IPS-15b (cell line): ENCODE results near the gene TCHP.
"Not testable (repeated sequence)": the region's sequence is repeated elsewhere in the genome, so short reads cannot be mapped to it uniquely, and the experiment has no call there.

ENCODE experiments used
- H3K27me3 ChIP-seq: one replicate; pipeline ENCODE4 v1.6.1; 2013; ENCODE audit warnings: low read length; ENCODE audit not compliant: control insufficient read depth, insufficient read depth
- H3K36me3 ChIP-seq: one replicate; pipeline ENCODE4 v1.6.1; 2013; ENCODE audit warnings: low read length; ENCODE audit not compliant: control insufficient read depth, insufficient read depth
- H3K4me1 ChIP-seq: one replicate; pipeline ENCODE4 v1.6.1; 2013; ENCODE audit warnings: mild to moderate bottlenecking, low read length; ENCODE audit not compliant: control insufficient read depth, insufficient read depth
- H3K4me3 ChIP-seq: one replicate; pipeline ENCODE4 v1.5.1; 2013; ENCODE audit warnings: low read depth, low read length
- H3K9ac ChIP-seq: one replicate; pipeline ENCODE4 v1.6.1; 2013; ENCODE audit warnings: low read depth, mild to moderate bottlenecking, low read length
- H3K9me3 ChIP-seq: one replicate; pipeline ENCODE4 v1.6.1; 2013; ENCODE audit warnings: mild to moderate bottlenecking, low read length; ENCODE audit not compliant: control insufficient read depth, insufficient read depth

TCHP gene, protein sequence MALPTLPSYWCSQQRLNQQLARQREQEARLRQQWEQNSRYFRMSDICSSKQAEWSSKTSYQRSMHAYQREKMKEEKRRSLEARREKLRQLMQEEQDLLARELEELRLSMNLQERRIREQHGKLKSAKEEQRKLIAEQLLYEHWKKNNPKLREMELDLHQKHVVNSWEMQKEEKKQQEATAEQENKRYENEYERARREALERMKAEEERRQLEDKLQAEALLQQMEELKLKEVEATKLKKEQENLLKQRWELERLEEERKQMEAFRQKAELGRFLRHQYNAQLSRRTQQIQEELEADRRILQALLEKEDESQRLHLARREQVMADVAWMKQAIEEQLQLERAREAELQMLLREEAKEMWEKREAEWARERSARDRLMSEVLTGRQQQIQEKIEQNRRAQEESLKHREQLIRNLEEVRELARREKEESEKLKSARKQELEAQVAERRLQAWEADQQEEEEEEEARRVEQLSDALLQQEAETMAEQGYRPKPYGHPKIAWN

GRCh38 chr12:109899783-109900751 is at the start of gene TCHP:
Gene TCHP, plus strand, starts transcription at chr12:109900274. Its CDS starts 2,753 bp downstream, at chr12:109903027.
- Histone ChIP-seq H3K4me1 (no peaks in the 10 kb centered on the region), H3K36me3 (no peaks in the 10 kb centered on the region), H3K27me3 (peaks cover 90% of the 10 kb centered on the region), H3K9ac (peak within 1 kb of the TSS; percentile 47), H3K9me3 (no peaks in the 10 kb centered on the region), H3K4me3 (peak within 1 kb of the TSS; percentile 49)

DNA sequence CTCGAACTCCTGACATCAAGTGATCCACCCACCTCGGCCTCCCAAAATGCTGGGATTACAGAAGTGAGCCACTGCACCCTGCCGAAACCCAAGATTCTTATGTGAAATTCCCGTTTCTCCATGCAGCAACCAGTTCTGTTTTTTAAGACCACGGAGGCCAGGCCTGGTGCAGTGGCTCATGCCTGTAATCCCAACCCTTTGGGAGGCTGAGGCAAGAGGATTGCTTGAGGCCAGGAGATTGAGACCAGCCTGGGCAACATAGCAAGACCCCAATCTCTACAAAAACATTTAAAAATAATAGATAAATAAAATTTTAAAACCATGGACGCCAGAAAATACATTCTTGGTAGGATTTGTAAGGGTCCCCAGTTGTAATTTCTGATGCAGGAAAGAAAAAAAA is 49.6 kb upstream of the TCHP start:
- not testable (repeated sequence) for H3K4me1 ChIP-seq, H3K27me3 ChIP-seq, H3K9me3 ChIP-seq, H3K36me3 ChIP-seq, H3K9ac ChIP-seq, H3K4me3 ChIP-seq

GRCh38 chr12:109855377-109855776 is 44.7 kb upstream of the TCHP start:
- no peaks in the 10 kb centered on the region for H3K9me3 ChIP-seq
- H3K36me3 ChIP-seq: peaks cover 12% of the 10 kb centered on the region
- H3K4me3 ChIP-seq: no peak overlapping the region
- H3K4me1 ChIP-seq: no peaks in the 10 kb centered on the region
- no peak overlapping the region for H3K9ac ChIP-seq
- no peaks in the 10 kb centered on the region for H3K27me3 ChIP-seq

GRCh38 chr12:109857715-109858114 is 42.4 kb upstream of the TCHP start:
- no peaks in the 10 kb centered on the region for H3K27me3 ChIP-seq
- H3K36me3 ChIP-seq: peaks cover 11% of the 10 kb centered on the region
- H3K4me1 ChIP-seq: no peaks in the 10 kb centered on the region
- H3K9me3 ChIP-seq: no peaks in the 10 kb centered on the region
- H3K4me3 ChIP-seq: no peak overlapping the region
- H3K9ac ChIP-seq: no peak overlapping the region

DNA sequence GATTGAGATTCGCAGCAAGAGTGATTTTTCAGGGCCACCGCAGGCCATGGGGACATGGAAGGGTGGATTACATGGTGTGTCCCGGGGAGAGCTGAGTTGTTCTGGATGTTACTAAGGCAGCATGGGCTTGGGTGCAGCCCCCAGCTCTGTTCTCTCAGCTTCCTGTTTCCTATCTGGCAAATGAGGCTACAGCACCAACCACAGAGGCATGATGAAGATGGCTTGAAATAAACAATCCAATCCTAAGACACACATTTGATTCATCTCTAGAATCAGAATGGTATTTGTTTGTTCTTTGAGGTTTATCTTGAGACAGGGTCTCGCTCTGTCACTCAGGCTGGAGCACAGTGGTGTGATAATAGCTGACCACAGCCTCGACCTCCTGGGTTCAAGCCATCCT is 41.3 kb upstream of the TCHP start:
- no peaks in the 10 kb centered on the region for H3K4me1 ChIP-seq
- H3K27me3 ChIP-seq: no peaks in the 10 kb centered on the region
- H3K36me3 ChIP-seq: peaks cover 11% of the 10 kb centered on the region
- no peak overlapping the region for H3K9ac ChIP-seq
- H3K9me3 ChIP-seq: no peaks in the 10 kb centered on the region
- H3K4me3 ChIP-seq: no peak overlapping the region

- no peaks in the 10 kb centered on the region for H3K9me3 ChIP-seq
- H3K9ac ChIP-seq: no peak overlapping the region
- no peak overlapping the region for H3K4me3 ChIP-seq
- H3K4me1 ChIP-seq: no peaks in the 10 kb centered on the region
- no peaks in the 10 kb centered on the region for H3K27me3 ChIP-seq
- peaks cover 5% of the 10 kb centered on the region for H3K36me3 ChIP-seq
Measured at GRCh38 chr12:109860977-109861376, 39.1 kb upstream of the TCHP start.

- peaks cover 3% of the 10 kb centered on the region for H3K36me3 ChIP-seq
- H3K4me1 ChIP-seq: no peaks in the 10 kb centered on the region
- H3K4me3 ChIP-seq: no peak overlapping the region
- H3K9me3 ChIP-seq: no peaks in the 10 kb centered on the region
- no peak overlapping the region for H3K9ac ChIP-seq
- no peaks in the 10 kb centered on the region for H3K27me3 ChIP-seq
Measured at GRCh38 chr12:109861689-109862314, 38.3 kb upstream of the TCHP start.

- H3K4me3 ChIP-seq, H3K9ac ChIP-seq, H3K27me3 ChIP-seq, H3K4me1 ChIP-seq, H3K36me3 ChIP-seq, H3K9me3 ChIP-seq: not testable (repeated sequence)
Measured at GRCh38 chr12:109862491-109862890, 37.6 kb upstream of the TCHP start.

GRCh38 chr12:109863847-109864712 is 36.0 kb upstream of the TCHP start:
- H3K9ac ChIP-seq: no peak overlapping the region

DNA sequence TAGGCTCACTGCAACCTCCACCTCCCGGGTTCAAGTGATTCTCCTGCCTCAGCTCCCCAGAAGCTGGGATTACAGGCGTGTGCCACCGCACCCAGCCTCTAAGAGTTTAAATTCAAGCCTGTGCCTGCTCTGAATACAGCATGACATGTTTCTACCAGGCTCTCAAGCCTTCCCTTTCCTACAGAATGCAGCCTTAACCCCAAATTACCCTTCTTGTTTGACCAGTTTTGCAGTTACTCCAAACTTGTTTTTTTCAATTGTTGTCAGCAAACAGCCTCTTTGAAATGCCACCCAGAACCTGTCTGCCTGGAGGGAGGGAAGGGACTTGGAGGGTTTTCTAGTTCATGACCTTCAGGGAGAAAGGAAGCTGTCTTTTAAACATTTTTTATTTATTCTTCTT is 35.2 kb upstream of the TCHP start:
- Histone ChIP-seq H3K27me3 (no peaks in the 10 kb centered on the region), H3K4me3 (no peak overlapping the region), H3K9me3 (no peaks in the 10 kb centered on the region), H3K9ac (no peak overlapping the region), H3K36me3 (peaks cover 3% of the 10 kb centered on the region), H3K4me1 (no peaks in the 10 kb centered on the region)

More at GRCh38 chr12:109863847-109864712, 36.0 kb upstream of the TCHP start:
- Histone ChIP-seq H3K9me3 (no peaks in the 10 kb centered on the region), H3K4me3 (no peak overlapping the region), H3K27me3 (no peaks in the 10 kb centered on the region), H3K36me3 (peaks cover 3% of the 10 kb centered on the region), H3K4me1 (no peaks in the 10 kb centered on the region)
